H9 (cell line): Measurements from ENCODE around the gene GRXCR2. TPM values are rescaled to one million over a fixed set of nuclear protein-coding genes. Genes with fewer than 3 reads are reported as not detected.

Source experiments
- DNase-seq: peaks from one replicate; pipeline ENCODE4 v3.0.0-alpha.2; 2017
- H2AFZ ChIP-seq: one replicate; pipeline ENCODE4 v1.6.1; 2013; ENCODE audit warnings: mild to moderate bottlenecking, low read length, control low read depth, moderate library complexity
- H2AK5ac ChIP-seq: 2 replicates; pipeline ENCODE4 v1.6.1; 2013; ENCODE audit warnings: low read length, control low read depth, mixed read lengths; ENCODE audit not compliant: insufficient read length
- H2BK120ac ChIP-seq: one replicate; pipeline ENCODE4 v1.6.1; 2013; ENCODE audit warnings: low read depth, mild to moderate bottlenecking, low read length, control low read depth, inconsistent platforms; ENCODE audit not compliant: poor library complexity, severe bottlenecking
- H2BK12ac ChIP-seq: 2 replicates; pipeline ENCODE4 v1.6.1; 2013; ENCODE audit warnings: low read length, control low read depth, mixed read lengths, low read depth; ENCODE audit not compliant: insufficient read length
- H2BK15ac ChIP-seq: 2 replicates; pipeline ENCODE4 v1.6.1; 2013; ENCODE audit warnings: low read depth, low read length, control low read depth
- H2BK20ac ChIP-seq: one replicate; pipeline ENCODE4 v1.6.1; 2013; ENCODE audit warnings: low read depth, mild to moderate bottlenecking, low read length, control low read depth, inconsistent platforms; ENCODE audit not compliant: poor library complexity, severe bottlenecking
- H2BK5ac ChIP-seq: 2 replicates; pipeline ENCODE4 v1.6.1; 2013; ENCODE audit warnings: low read length, control low read depth, mixed read lengths; ENCODE audit not compliant: insufficient read length
- H3K14ac ChIP-seq: 2 replicates; pipeline ENCODE4 v1.6.1; 2013; ENCODE audit warnings: low read length, control low read depth; ENCODE audit not compliant: insufficient read depth
- H3K18ac ChIP-seq: 2 replicates; pipeline ENCODE4 v1.6.1; 2013; ENCODE audit warnings: low read depth, mild to moderate bottlenecking, mixed read lengths, low read length, control low read depth; ENCODE audit not compliant: insufficient read length
- H3K23ac ChIP-seq: 2 replicates; pipeline ENCODE4 v1.6.1; 2013; ENCODE audit warnings: low read length, control low read depth, mixed read lengths, low read depth; ENCODE audit not compliant: insufficient read length
- H3K23me2 ChIP-seq: 2 replicates; pipeline ENCODE4 v1.6.1; 2013; ENCODE audit warnings: low read depth, mild to moderate bottlenecking, mixed read lengths, low read length, control low read depth; ENCODE audit not compliant: insufficient read length, poor library complexity, severe bottlenecking
- H3K27ac ChIP-seq: 2 replicates; pipeline ENCODE4 v1.5.1; 2013; ENCODE audit warnings: low read length, control low read depth, mixed read lengths, low read depth; ENCODE audit not compliant: insufficient read length
- H3K27me3 ChIP-seq: 2 replicates; pipeline ENCODE4 v1.6.1; 2013; ENCODE audit warnings: low read length, control low read depth, inconsistent platforms; ENCODE audit not compliant: insufficient read depth
- H3K4ac ChIP-seq: 2 replicates; pipeline ENCODE4 v1.6.1; 2013; ENCODE audit warnings: low read depth, mild to moderate bottlenecking, control low read depth, inconsistent platforms, low read length, moderate library complexity
- H3K4me1 ChIP-seq: 2 replicates; pipeline ENCODE4 v1.6.1; 2013; ENCODE audit warnings: low read length, control low read depth, inconsistent platforms; ENCODE audit not compliant: insufficient read depth
- H3K4me2 ChIP-seq: 2 replicates; pipeline ENCODE4 v1.6.1; 2013; ENCODE audit warnings: low read length, control low read depth, mixed read lengths; ENCODE audit not compliant: insufficient read length, insufficient read depth
- H3K56ac ChIP-seq: 2 replicates; pipeline ENCODE4 v1.6.1; 2013; ENCODE audit warnings: low read depth, mild to moderate bottlenecking, mixed read lengths, low read length, control low read depth; ENCODE audit not compliant: insufficient read length
- H3K79me1 ChIP-seq: 2 replicates; pipeline ENCODE4 v1.6.1; 2013; ENCODE audit warnings: low read depth, mild to moderate bottlenecking, moderate library complexity, low read length, control low read depth, inconsistent platforms; ENCODE audit not compliant: insufficient read depth, poor library complexity, severe bottlenecking
- H3K79me2 ChIP-seq: 2 replicates; pipeline ENCODE4 v1.6.1; 2013; ENCODE audit warnings: low read length, control low read depth, inconsistent platforms; ENCODE audit not compliant: insufficient read depth
- H3K9ac ChIP-seq: 2 replicates; pipeline ENCODE4 v1.6.1; 2013; ENCODE audit warnings: low read length, control low read depth, mixed read lengths; ENCODE audit not compliant: insufficient read length; ENCODE audit errors: extremely low read depth
- H3K9me3 ChIP-seq: one replicate; pipeline ENCODE4 v1.6.1; 2013; ENCODE audit warnings: low read depth, low read length, inconsistent platforms; ENCODE audit not compliant: control insufficient read depth
- H3T11ph ChIP-seq: one replicate; pipeline ENCODE4 v1.6.1; 2013; ENCODE audit warnings: mild to moderate bottlenecking, low read length, control low read depth, inconsistent platforms
- H4K20me1 ChIP-seq: one replicate; pipeline ENCODE4 v1.6.1; 2013; ENCODE audit not compliant: control insufficient read depth, insufficient read length, insufficient read depth
- H4K5ac ChIP-seq: 2 replicates; pipeline ENCODE4 v1.6.1; 2013; ENCODE audit warnings: low read depth, mild to moderate bottlenecking, mixed read lengths, low read length, control low read depth; ENCODE audit not compliant: insufficient read length
- H4K8ac ChIP-seq: replicated peaks from 2 replicates; pipeline ENCODE4 v1.6.1; 2013; ENCODE audit warnings: low read length, control low read depth, mixed read lengths, low read depth; ENCODE audit not compliant: insufficient read length
- H4K91ac ChIP-seq: 2 replicates; pipeline ENCODE4 v1.6.1; 2013; ENCODE audit warnings: low read depth, mild to moderate bottlenecking, moderate library complexity, mixed read lengths, low read length, control low read depth; ENCODE audit not compliant: insufficient read length
- H3K27ac Mint-ChIP-seq, 3 experiments: 2 replicates in 2 of 3; 3 replicates in 1 of 3; pipeline ENCODE4 v1.8.0; 2020 to 2021; ENCODE audit warnings: mixed read lengths in 3 of 3, mild to moderate bottlenecking in 1 of 3, moderate library complexity in 1 of 3
- H3K27me3 Mint-ChIP-seq: 2 replicates; pipeline ENCODE4 v1.8.0; 2021; ENCODE audit warnings: low read depth, mild to moderate bottlenecking, moderate library complexity, mixed read lengths
- H3K36me3 Mint-ChIP-seq, 3 experiments: 2 replicates in 2 of 3; 3 replicates in 1 of 3; pipeline ENCODE4 v1.8.0; 2020 to 2021; ENCODE audit warnings: low read depth in 3 of 3, mixed read lengths in 3 of 3; ENCODE audit not compliant: insufficient read depth in 1 of 3
- H3K4me1 Mint-ChIP-seq, 2 experiments: 2 replicates each; pipeline ENCODE4 v1.8.0; 2020; ENCODE audit warnings: mixed read lengths in 2 of 2
- H3K4me3 Mint-ChIP-seq, 2 experiments: 2 replicates in 1 of 2; 3 replicates in 1 of 2; pipeline ENCODE4 v1.8.0; 2020 to 2021; ENCODE audit warnings: mild to moderate bottlenecking in 2 of 2, mixed read lengths in 2 of 2, moderate library complexity in 1 of 2
- H3K9me3 Mint-ChIP-seq, 2 experiments: 2 replicates in 1 of 2; 3 replicates in 1 of 2; pipeline ENCODE4 v1.8.0; 2020; ENCODE audit warnings: mild to moderate bottlenecking in 2 of 2, mixed read lengths in 2 of 2, moderate library complexity in 1 of 2
- CTCF ChIP-seq: fragments of 200-600 bp; sonication (generic); conservative IDR thresholded peaks from 3 replicates; pipeline ENCODE4 v1.8.0; 2021; ENCODE audit warnings: antibody characterized with exemption, mild to moderate bottlenecking
- WGBS: extraction: QIAGEN DNeasy Blood & Tissue Kit; methylation state at CpG from one replicate; pipeline ENCODE4 v1.1.7; 2013; ENCODE audit warnings: missing lambda C conversion rate, low lambda C conversion rate, mixed read lengths; ENCODE audit not compliant: insufficient read length; ENCODE audit errors: extremely low coverage; 5-methylcytosine and 5-hydroxymethylcytosine counted together
- total RNA-seq: library from RNA; stranded (reverse); gene quantifications from 2 replicates; pipeline ENCODE4 v1.2.1, GENCODE V29; 2021

GRXCR2 gene
- total RNA-seq, 1 experiment from 2014 or later, result not detected

GRCh38 chr5:145846081-145846480 lies 26.7 kb downstream of the GRXCR2 start:
- no peaks in the 10 kb centered on the region for H3K4me1 Mint-ChIP-seq
- Histone ChIP-seq H2BK15ac (no peak overlapping the region), H4K5ac (no peak overlapping the region), H2AFZ (no peak overlapping the region), H3K79me1 (no peaks in the 10 kb centered on the region), H3K56ac (no peak overlapping the region), H3K23me2 (no peaks in the 10 kb centered on the region), H2BK12ac (no peak overlapping the region), H3K23ac (no peak overlapping the region), H3K4ac (no peak overlapping the region), H2BK120ac (no peak overlapping the region), H3K4me1 (no peaks in the 10 kb centered on the region), H4K91ac (no peak overlapping the region), H3K14ac (no peak overlapping the region), H3K9me3 (no peaks in the 10 kb centered on the region), H2BK20ac (no peak overlapping the region), H2AK5ac (no peak overlapping the region), H3K9ac (no peak overlapping the region), H2BK5ac (no peak overlapping the region), H3K4me2 (no peak overlapping the region), H3K27ac (no peak overlapping the region), H3K18ac (no peak overlapping the region), H3K79me2 (no peaks in the 10 kb centered on the region), H3T11ph (no peak overlapping the region), H4K20me1 (no peaks in the 10 kb centered on the region), H3K27me3 (no peaks in the 10 kb centered on the region), H4K8ac (no peak overlapping the region)
- no peak for DNase-seq
- peaks cover 2% of the 10 kb centered on the region; the same call in 1 of the 2 replicates for H3K27me3 Mint-ChIP-seq
- WGBS, result no CpG with 5 or more reads among the region's 3 CpGs
- no peak overlapping the region for H3K27ac Mint-ChIP-seq
- no peaks in the 10 kb centered on the region for H3K9me3 Mint-ChIP-seq
- no peak overlapping the region for H3K4me3 Mint-ChIP-seq
- no peak for TF ChIP-seq CTCF
- H3K36me3 Mint-ChIP-seq, result no peaks in the 10 kb centered on the region
